SH-SY5Y (cell line): ENCODE measurements around the gene S100A5.

Source experiments
- GATA2 ChIP-seq: IDR thresholded peaks from 2 replicates; pipeline ENCODE4 v1.6.1; 2011; ENCODE audit warnings: mild to moderate bottlenecking, low read depth, low read length
- GATA3 ChIP-seq: IDR thresholded peaks from 2 replicates; pipeline ENCODE4 v1.6.1; 2011; ENCODE audit warnings: low read depth, mild to moderate bottlenecking, low read length, moderate library complexity

GRCh38 chr1:153585006-153585405, 44.3 kb upstream of the S100A5 start:
- TF ChIP-seq GATA2, result no peak
- TF ChIP-seq GATA3, result no peak
